ENCODE results near the gene SLC22A4.

GRCh38 chr5:132310141-132310834, 16.1 kb downstream of the SLC22A4 start:
- TF ChIP-seq CTCF (IDR thresholded peaks at IDR 0.05) = no peak
- TF ChIP-seq POLR2A (IDR thresholded peaks at IDR 0.05) = no peak
